Measurements from ENCODE around the gene CEP152.
A peak's percentile ranks its signal among the peaks of the same experiment; 100 is the strongest.
"Not testable (repeated sequence)": the region's sequence is repeated elsewhere in the genome, so short reads cannot be mapped to it uniquely, and the experiment has no call there.

Gene CEP152

GRCh38 chr15:48798319-48798718, 12.6 kb downstream of the CEP152 start:
- no peak for TF ChIP-seq CTCF (IDR thresholded peaks at IDR 0.05; ENCODE audit: low read depth, low read length, missing control alignments)
- DNase-seq (ENCODE audit: low read depth) = no peak
- H3K4me3 ChIP-seq (ENCODE audit: low read depth, low read length) = no peak overlapping the region

GRCh38 chr15:48796930-48797329, 13.9 kb downstream of the CEP152 start:
- TF ChIP-seq CTCF (IDR thresholded peaks at IDR 0.05; ENCODE audit: low read depth, low read length, missing control alignments) = no peak
- no peak overlapping the region for H3K4me3 ChIP-seq (ENCODE audit: low read depth, low read length)
- no peak for DNase-seq (ENCODE audit: low read depth)

GRCh38 chr15:48796521-48796920, 14.3 kb downstream of the CEP152 start:
- DNase-seq (ENCODE audit: low read depth) = no peak
- no peak overlapping the region for H3K4me3 ChIP-seq (ENCODE audit: low read depth, low read length)

GRCh38 chr15:48795901-48796300, 15.0 kb downstream of the CEP152 start:
- no peak overlapping the region for H3K4me3 ChIP-seq (ENCODE audit: low read depth, low read length)
- no peak for DNase-seq (ENCODE audit: low read depth)
- no peak for TF ChIP-seq CTCF (IDR thresholded peaks at IDR 0.05; ENCODE audit: low read depth, low read length, missing control alignments)

More at GRCh38 chr15:48796521-48796920, 14.3 kb downstream of the CEP152 start:
- no peak for TF ChIP-seq CTCF (IDR thresholded peaks at IDR 0.05; ENCODE audit: low read depth, low read length, missing control alignments)

- H3K4me3 ChIP-seq (ENCODE audit: low read depth, low read length) = no peak overlapping the region; the same call in 1 of the 2 replicates
- TF ChIP-seq CTCF (IDR thresholded peaks at IDR 0.05; ENCODE audit: low read depth, low read length, missing control alignments) = no peak
- DNase-seq (ENCODE audit: low read depth) = peak; percentile 49
Observed at GRCh38 chr15:48794697-48795134, 16.2 kb downstream of the CEP152 start.

GRCh38 chr15:48792408-48792807, 18.5 kb downstream of the CEP152 start:
- no peak for DNase-seq (ENCODE audit: low read depth)
- no peak for TF ChIP-seq CTCF (IDR thresholded peaks at IDR 0.05; ENCODE audit: low read depth, low read length, missing control alignments)
- no peak overlapping the region for H3K4me3 ChIP-seq (ENCODE audit: low read depth, low read length)

- not testable (repeated sequence) for H3K4me3 ChIP-seq (ENCODE audit: low read depth, low read length); DNase-seq (ENCODE audit: low read depth)
Observed at GRCh38 chr15:48790466-48791115, 20.3 kb downstream of the CEP152 start.

All from GM12864 (cell line).